Fibroblast of peridontal ligament (primary cell): ENCODE data around the gene RCE1.
"Not testable (repeated sequence)": the region's sequence is repeated elsewhere in the genome, so short reads cannot be mapped to it uniquely, and the experiment has no call there.

Experiments used
- DNase-seq: peaks from one replicate; pipeline ENCODE4 v3.0.0-alpha.2; 2010; ENCODE audit errors: extremely low read depth

Gene RCE1

GRCh38 chr11:66842896-66843775, at the start of gene RCE1:
Gene RCE1 (plus strand): TSS chr11:66843441. CDS start chr11:66843456, 15 bp downstream.
- DNase-seq, result peak; percentile 81

- DNase-seq, result not testable (repeated sequence)
These were observed 43.4 kb upstream of the RCE1 start for GRCh38 chr11:66799815-66800214.

DNA sequence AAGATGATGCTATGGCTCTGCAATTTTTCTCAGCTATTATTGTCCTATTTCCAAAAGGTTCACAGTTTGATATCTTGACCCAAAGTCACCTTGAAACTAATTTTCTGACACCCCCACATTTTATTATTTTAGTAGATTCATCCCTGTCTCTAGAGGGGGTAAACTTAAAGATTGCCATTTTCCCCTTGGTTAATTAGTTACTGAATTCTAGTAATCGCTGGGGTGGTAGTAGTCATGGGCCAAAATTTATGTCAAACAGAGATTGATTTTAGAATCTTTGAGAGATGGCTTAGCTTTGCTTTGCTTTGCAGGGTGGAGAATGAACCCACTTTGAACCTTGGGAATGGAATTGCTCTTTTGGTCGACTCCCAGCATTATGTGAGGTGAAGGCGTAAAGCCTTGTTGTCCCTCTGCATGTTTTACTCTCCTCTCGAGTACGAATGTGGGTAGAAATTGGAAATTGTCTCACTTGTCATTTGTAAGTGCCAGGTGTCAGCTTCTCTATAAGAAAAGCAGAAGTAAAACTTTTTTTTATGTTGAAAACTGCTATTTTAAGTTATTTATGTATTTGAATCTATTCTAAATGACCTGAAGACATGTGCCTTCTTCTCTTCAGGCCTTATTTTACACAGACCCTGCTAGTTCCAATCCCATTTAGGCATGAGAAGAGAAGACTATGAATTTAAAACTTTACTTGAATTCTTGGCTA, 42.4 kb upstream of the RCE1 start:
- DNase-seq, result no peak

GRCh38 chr11:66809592-66809991, 33.6 kb upstream of the RCE1 start:
- DNase-seq, result no peak

GRCh38 chr11:66810576-66811185, 32.6 kb upstream of the RCE1 start:
- DNase-seq, result no peak

DNA sequence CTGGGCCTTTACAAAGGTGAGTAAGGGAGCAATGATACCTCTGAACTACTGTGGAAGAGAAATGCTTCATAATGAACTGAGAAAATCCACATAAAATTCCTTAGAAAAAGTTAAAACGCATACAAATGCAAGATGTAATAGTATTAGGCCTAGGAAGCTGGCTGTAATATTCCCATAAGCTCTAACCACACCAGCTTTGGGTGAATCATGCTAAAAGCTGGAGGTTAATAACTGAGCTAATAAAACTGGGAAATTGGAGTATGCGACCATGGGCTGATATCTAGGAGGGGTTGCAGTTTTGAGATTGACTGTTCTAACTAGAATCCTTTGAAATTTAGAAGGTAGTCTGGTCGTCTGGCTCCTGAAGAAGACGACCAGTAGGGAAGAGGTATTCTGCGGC, 28.6 kb upstream of the RCE1 start:
- no peak for DNase-seq

DNA sequence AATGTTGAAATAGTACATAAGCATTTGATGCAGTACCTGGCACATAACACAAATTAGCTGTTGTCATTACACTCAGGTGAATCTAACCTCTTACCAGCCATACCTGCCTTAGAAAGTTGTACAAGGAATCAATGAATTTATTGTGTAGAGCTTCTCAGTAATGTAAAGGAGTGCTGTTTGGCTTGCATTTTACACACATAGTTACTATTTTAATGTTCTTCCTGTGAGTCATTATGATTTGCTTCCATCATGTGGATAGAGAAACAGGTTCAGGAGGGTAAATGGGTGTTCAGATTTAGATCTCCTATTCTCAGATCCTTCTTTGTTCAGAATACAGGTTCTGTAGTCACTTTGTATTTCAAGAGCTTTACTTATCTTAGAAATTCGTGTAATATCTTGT, 27.6 kb upstream of the RCE1 start:
- no peak for DNase-seq

DNA sequence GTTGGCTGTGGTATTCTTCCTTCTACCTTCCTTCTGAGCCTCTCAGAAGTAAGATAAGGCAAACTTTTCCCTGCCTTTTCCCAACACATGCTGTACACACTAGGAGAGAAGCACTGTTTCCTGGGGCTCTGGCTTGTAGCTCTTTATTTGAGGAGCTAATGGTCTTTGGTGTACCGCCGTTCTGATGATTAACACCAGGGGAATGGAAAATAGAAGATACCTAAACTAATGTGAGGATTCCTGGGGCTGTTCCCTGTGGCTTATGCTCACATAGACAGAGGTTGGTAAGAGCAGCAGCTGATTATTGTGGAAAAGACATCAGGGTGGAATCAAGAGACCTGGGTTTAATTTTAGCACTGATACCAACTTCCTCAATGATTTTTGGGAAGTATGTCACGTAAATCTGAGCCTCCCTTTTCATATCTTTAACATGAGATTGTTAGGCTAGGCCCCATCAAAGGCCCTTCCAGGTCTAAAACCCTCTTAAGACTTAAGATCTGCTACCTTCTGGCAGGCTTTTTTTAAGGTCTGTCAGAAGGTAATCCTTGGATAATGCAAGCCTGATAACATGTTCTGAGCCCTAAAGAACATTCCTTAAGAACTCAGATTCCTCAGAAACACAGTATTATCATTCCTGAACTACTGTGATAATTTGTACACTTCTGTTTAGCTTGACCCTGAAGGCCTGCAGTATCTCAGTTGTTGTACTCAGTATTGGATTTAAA, 24.8 kb upstream of the RCE1 start:
- DNase-seq, result no peak

GRCh38 chr11:66820381-66820780, 22.9 kb upstream of the RCE1 start:
- no peak for DNase-seq

DNA sequence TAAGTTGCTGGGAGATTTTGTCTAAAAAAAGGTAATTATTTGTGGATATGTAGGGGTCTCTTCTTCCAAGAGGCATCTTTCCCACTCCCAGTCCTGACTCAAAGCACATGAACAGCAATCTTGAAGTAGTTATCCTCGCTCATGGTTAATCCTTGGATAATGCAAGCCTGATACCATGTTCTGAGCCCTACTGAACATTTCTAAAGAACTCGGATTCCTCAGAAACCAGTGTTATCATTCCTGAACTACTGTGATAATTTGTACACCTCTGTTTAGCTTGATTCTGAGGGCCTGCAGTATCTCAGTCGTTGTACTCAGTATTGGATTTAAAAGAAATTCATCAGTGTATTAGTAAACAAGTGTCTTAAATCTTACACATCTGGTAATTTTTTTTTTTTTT, 22.3 kb upstream of the RCE1 start:
- DNase-seq, result no peak

DNA sequence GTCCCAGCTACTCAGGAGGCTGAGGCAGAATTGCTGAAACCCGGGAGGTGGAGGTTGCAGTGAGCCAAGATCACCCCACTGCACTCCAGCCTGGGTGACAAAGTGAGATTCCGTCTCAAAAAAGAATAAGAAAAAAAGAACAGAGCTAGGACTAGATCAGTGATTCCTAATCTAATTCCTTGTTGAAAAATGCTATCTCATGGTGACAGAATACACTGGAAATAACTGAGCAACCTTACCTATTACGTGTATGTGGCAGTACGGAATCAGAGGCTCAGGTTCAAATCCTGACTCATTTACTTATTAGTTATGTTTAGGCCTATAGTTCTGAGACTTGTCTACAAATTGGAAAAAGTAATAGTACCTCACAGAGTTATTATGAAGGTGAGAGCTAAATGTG, 19.5 kb upstream of the RCE1 start:
- DNase-seq, result no peak

DNA sequence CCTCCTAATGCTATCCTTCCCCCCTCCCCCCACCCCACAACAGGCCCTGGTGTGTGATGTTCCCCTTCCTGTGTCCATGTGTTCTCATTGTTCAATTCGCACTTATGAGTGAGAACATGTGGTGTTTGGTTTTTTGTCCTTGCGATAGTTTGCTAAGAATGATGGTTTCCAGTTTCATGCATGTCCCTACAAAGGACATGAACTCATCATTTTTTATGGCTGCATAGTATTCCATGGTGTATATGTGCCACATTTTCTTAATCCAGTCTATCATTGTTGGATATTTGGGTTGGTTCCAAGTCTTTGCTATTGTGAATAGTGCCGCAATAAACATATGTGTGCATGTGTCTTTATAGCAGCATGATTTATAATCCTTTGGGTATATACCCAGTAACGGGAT, 18.7 kb upstream of the RCE1 start:
- not testable (repeated sequence) for DNase-seq

- no peak for DNase-seq
These were observed 8.7 kb upstream of the RCE1 start for GRCh38 chr11:66834539-66834845.

DNA sequence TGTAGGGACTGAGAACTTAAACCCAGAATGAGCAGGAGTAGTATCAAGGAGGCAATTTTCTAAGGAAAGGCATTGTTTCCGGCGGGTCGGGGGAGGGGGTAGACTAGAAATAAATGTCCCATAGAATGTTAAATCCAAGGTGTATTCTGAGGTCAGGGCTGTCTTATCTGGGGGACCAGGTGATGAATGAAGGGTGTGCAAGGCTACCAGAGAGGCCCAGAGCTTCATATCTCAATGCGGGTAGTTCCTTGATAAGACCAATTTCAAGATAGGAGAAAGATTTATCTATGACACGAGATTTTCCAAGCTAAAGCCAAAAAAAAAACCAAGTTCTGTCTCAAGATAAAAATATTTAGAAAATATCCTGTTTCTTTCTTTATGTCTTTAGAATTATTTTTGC, 8.3 kb upstream of the RCE1 start:
- DNase-seq, result no peak

DNA sequence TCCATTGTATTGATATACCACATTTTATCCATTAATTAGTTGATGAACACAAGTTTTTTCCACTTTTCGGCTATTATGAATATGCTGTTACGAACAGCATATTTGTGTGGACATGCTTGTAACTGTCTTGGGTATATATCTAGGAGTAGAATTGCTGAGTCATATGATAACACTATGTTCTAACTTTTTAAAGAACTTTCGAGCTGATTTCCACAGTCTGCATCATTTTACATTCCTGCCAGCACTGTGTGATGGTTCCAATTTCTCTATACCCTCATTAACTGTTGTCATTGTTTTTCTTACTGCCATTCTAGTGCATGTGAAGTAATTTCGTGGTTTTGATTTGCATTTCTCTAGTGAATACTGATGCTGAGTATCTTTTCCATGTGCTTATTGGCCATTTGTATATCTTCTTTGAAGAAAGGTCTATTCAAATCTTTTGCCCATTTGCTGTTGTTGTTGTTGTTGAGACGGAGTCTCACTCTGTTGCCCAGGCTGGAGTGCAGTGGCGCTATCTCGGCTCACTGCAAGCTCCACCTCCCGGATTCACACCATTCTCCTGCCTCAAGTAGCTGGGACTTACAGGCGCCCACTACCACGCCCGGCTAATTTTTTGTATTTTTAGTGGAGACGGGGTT, 7.4 kb upstream of the RCE1 start:
- peak; percentile 95 for DNase-seq

DNA sequence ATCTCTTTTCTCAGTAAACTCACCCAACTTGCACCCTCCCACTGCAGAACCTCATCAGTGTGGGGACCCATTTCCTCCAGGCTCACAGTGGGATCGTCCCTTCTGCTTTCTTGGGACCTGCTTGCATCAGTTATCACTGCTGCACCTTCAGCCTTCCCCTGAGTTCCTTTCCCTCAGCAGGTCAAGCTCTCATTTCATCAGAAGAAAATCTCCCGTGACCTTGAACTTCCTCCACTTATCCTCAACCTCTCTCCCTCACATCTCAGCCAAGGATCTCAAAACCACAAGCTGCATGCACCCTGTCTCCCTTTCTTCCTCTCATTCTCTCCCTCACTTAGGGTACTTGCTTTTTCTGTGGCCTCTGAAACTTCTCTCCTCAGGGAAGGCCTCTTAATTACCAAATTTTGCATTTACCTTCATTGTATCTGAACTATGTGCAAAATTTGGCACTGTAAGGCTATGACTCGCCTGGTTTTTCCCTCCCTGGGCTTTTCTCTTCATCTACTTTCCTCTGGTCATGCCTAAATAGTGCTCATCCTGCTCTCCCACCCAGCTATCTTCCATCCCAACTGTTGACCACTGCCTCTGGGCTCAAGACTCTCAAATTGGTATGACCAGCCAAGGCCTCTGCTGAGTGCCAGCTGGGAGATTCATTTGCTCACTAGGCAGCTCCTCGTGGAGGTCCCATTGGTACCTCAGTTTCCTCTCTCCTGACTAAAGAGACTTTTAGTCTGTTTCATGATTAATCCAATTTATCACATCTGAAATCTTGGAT, 2.7 kb upstream of the RCE1 start:
- no peak for DNase-seq

DNA sequence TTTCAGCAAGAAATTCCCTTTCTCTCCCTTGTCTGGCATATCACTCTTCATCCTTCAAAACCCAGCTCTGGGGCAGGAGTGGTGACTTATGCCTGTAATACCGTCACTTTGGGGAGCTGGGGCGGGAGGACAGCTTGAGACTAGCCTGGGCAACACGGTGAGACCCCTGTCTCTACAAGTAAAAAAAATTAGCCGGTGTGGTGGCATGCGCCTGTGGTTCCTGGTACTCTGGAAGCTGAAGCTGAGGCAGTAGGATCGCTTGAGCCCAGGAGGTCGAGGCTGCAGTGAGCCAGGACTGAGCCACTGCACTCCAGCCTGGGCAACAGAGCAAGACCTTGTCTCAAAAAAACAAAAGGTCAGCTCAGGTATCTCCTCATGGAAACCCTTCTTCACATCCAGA, 1.4 kb upstream of the RCE1 start:
- DNase-seq, result no peak

DNA sequence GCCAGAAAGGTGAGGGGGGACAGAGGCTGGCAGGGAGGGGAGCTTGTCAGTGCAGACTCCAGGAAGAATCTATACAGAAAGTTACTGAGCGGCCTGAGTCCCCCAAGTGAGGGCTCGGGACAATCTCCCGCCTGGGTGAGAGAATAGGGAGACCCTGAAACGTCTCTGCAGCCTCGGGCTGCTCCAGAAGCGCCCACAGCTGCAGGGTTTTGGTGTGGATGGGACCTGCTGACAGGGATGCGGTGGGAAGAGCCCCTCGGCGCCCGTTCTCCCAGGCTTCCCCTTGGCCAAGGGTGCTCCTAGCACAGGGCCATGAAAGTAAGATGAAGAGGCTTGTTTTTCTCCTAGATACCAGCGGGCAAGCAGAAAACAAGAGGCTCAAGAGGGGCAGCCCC, 743 bp upstream of the RCE1 start:
- no peak for DNase-seq

DNA sequence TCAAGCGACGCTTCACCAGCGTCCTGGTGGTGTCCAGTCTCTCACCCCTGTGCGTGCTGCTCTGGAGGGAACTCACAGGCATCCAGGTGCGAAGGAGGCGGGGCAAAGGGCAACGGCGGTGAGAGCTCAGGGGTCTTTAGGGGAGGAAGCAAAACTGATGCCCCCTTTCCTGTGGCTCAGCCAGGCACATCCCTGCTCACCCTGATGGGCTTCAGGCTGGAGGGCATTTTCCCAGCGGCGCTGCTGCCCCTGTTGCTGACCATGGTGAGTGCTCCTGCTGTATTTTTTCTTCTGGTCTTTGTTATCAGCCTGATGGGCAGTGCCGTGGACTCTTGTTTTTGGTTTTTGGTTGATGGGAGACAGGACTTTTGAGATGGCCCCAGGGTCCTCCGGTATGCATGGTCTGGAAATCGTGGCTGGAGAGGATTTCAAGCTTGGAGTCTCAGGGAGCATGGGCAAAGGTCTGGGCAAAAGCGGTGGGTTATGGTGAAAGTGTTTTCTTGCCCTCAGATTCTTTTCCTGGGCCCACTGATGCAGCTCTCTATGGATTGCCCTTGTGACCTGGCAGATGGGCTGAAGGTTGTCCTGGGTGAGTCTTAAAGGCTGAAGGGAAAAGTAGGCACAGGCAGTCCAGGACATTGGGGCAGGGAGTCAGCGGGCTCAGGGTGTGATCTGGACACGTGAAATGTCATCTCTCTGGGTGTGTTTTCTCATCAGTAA, 695 bp downstream of the RCE1 start:
- no peak for DNase-seq

DNA sequence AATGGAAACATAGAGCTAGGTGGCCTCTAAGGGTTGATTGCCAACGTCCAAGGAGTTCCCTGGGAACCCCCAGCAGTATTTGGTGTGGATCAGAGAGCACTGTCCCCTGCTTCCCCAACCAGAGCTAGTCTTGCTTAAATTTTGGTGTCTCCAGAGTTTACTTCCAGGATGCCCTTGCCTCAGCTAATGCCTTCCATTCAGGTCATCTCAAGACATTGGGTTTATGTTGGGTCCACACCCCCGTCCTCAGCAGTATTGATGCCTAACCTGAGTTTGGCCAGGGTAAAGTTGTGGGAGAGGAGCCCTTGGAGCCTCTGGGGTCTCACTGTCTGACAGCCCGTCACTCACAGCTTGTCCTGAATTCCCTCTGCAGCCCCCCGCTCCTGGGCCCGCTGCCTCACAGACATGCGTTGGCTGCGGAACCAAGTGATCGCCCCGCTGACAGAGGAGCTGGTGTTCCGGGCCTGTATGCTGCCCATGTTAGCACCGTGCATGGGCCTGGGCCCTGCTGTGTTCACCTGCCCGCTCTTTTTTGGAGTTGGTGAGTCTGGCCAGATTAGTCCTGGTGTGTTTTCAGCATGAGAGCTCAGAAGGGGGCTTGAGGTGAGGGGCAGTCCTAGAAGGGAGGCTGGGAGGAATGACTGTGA, 1.4 kb downstream of the RCE1 start:
- no peak for DNase-seq
